HL-60 (cell line): ENCODE measurements around the gene PEAK3.

Source experiments
- GABPA ChIP-seq: IDR thresholded peaks from 2 replicates; pipeline ENCODE4 v1.6.1; 2012; ENCODE audit warnings: low read depth
- POLR2AphosphoS5 ChIP-seq: IDR thresholded peaks from 2 replicates; pipeline ENCODE4 v1.6.1; 2012; ENCODE audit warnings: low read depth
- SPI1 ChIP-seq: IDR thresholded peaks from 2 replicates; pipeline ENCODE4 v1.6.1; 2012; ENCODE audit warnings: low read depth, mild to moderate bottlenecking, borderline replicate concordance
- TF ChIP-seq, protein P1 (sequence below): IDR thresholded peaks from one replicate; pipeline ENCODE4 v1.5.1; 2011; ENCODE audit warnings: low read length, control low read depth, inconsistent platforms; ENCODE audit not compliant: insufficient read depth
- TF ChIP-seq, protein P2 (sequence below): IDR thresholded peaks from 2 replicates; pipeline ENCODE4 v1.6.1; 2012; ENCODE audit warnings: low read depth; ENCODE audit not compliant: insufficient replicate concordance

DNA sequence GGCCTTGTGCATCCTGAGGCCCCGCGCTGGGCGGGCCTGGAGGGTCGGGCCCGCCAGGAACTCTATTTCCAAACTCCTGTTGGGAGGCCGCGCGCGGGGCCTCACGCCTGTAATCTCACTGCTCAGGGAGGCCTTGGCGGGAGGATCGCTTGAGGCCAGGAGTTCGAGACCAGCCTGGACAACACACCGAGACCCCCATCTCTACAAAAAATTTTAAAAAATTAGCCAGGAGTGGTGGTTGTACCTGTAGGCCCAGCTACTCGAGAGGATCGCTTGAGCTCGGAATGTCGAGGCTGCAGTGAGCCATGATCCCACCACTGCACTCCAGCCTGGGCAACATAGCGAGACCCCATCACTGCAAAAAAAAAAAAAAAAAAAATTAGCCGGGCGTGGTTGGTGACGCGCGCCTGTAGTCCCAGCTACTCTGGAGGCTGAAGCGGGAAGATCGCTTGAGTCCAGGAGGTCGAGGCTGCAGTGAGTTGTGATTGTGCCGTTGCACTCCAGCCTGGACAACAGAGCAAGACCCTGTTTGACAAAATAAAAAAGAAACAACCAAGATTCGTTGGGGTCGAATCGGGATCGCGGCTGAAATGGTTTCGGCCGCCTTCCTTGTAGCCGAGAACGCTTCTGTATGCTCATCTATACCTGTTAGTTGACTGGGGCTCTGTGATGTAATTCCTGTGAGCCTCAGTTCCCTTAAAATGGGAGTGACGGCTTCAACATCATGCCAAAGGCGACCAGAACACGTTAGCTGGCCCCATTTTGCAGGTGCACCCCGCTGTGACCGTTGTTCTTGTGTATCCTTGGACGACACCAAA is 44.7 kb downstream of the PEAK3 start:
- TF ChIP-seq, protein P1, sequence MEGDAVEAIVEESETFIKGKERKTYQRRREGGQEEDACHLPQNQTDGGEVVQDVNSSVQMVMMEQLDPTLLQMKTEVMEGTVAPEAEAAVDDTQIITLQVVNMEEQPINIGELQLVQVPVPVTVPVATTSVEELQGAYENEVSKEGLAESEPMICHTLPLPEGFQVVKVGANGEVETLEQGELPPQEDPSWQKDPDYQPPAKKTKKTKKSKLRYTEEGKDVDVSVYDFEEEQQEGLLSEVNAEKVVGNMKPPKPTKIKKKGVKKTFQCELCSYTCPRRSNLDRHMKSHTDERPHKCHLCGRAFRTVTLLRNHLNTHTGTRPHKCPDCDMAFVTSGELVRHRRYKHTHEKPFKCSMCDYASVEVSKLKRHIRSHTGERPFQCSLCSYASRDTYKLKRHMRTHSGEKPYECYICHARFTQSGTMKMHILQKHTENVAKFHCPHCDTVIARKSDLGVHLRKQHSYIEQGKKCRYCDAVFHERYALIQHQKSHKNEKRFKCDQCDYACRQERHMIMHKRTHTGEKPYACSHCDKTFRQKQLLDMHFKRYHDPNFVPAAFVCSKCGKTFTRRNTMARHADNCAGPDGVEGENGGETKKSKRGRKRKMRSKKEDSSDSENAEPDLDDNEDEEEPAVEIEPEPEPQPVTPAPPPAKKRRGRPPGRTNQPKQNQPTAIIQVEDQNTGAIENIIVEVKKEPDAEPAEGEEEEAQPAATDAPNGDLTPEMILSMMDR: no peak
- TF ChIP-seq POLR2AphosphoS5 (0 out of 2 replicates have a peak, but pooled peaks have one; percentile 21), SPI1 (no peak), GABPA (no peak)
- TF ChIP-seq, protein P2, sequence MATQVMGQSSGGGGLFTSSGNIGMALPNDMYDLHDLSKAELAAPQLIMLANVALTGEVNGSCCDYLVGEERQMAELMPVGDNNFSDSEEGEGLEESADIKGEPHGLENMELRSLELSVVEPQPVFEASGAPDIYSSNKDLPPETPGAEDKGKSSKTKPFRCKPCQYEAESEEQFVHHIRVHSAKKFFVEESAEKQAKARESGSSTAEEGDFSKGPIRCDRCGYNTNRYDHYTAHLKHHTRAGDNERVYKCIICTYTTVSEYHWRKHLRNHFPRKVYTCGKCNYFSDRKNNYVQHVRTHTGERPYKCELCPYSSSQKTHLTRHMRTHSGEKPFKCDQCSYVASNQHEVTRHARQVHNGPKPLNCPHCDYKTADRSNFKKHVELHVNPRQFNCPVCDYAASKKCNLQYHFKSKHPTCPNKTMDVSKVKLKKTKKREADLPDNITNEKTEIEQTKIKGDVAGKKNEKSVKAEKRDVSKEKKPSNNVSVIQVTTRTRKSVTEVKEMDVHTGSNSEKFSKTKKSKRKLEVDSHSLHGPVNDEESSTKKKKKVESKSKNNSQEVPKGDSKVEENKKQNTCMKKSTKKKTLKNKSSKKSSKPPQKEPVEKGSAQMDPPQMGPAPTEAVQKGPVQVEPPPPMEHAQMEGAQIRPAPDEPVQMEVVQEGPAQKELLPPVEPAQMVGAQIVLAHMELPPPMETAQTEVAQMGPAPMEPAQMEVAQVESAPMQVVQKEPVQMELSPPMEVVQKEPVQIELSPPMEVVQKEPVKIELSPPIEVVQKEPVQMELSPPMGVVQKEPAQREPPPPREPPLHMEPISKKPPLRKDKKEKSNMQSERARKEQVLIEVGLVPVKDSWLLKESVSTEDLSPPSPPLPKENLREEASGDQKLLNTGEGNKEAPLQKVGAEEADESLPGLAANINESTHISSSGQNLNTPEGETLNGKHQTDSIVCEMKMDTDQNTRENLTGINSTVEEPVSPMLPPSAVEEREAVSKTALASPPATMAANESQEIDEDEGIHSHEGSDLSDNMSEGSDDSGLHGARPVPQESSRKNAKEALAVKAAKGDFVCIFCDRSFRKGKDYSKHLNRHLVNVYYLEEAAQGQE: no peak
